Occipital lobe (tissue), 2 donors: ENCODE measurements around the gene SLC25A34. TPM values are rescaled to one million over a fixed set of nuclear protein-coding genes. Genes with fewer than 3 reads are reported as not detected.

ENCODE experiments used
- DNase-seq: peaks from one replicate; lab custom pipeline; 2025; lab: John Stamatoyannopoulos, UW
- total RNA-seq: library from RNA; depleted of rRNA; stranded (reverse); fragments of >200 nt; gene quantifications from one replicate; pipeline ENCODE4 v1.2.3, GENCODE V29; 2014

The SLC25A34 gene
- total RNA-seq, 1 donor from 2014 or later: 1.2 TPM

DNA sequence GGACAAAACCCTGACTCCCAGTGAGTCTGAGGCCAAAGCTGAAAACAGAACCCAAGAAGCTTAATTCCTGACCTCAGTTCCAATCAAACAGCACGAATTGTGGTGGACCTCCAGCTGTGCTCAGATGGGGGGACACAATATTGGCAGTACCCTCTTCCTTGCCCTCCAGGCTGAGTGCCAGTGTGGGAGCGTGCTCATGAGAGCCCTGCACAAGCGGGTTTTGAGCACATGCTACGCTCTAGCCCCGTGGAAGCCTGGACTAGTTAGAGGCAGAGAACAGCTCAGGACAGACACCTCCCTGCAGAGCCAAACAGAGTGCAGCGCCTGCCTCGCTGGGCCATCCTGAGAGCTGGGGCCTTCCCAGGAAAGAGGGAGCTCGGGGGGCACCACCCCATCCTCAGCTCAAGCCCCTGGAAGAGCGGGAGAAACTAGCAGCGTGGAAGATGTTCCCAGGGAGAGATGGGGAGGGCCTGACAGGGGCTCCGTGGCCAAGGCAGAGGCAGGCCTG, 2.8 kb upstream of the SLC25A34 start:
- no peak for DNase-seq

DNA sequence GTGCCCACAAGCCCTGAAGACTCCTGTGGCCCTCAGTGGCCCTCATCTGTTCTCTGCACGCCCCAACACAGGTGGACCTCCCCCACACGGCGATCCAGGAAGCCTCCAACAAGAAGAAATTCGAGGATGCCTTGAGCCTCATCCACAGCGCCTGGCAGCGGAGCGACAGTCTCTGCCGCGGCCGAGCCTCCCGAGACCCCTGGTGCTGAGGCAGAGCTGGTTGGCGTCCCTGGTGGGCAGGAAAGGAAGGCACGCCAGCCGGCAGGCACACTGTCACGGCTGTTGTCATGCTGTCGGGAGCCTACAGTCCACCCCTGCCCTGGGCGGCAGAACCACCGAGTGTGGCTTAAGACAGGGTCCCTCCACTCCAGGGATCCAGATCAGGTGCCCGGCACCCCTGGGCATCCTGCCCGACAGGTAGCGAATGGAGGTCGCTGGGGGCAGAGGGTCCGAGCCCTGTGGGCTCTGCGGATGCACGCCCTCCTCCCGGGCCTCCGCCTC, 2.3 kb upstream of the SLC25A34 start:
- no peak for DNase-seq

DNA sequence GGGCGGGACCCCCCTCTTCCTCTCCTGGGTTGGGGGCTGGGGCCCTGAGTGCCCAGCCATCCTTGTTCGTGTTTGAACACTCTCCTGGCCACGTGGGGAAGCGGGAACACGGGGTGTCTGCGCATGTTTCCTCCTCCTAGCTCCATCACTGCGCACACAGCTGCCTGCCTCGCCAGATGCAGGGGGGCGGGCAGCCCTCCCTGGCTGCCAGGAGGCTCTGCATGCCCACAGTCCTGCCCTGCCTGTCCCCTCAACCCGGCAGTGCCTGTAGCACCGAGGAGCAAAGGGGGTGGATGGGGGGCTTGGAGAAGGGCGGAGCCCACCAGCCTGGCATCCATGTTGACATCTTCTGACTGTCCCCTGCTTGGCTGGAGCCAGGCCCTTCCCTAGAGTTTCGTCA, 1.8 kb upstream of the SLC25A34 start:
- DNase-seq: no peak

DNA sequence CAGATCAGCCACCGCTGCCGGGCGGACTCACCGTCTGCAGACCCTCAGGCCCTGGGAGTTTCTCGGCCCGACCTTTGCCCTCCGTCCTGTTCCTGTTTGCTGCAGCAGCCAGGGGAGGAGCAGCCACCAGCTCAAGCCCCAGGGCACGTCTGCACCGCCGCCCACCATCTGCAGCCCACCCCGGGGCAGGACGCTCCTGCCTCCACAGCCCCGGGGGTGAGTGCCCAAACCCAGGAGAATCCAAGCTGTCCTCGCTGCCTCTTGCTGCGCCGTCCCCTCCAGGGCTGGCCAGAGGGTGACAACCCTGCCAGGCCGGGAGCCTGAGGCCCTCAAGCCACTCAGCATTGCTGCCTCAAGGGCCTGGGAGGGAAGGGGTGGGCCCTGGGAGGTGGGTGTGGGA, 1.2 kb upstream of the SLC25A34 start:
- DNase-seq: no peak

DNA sequence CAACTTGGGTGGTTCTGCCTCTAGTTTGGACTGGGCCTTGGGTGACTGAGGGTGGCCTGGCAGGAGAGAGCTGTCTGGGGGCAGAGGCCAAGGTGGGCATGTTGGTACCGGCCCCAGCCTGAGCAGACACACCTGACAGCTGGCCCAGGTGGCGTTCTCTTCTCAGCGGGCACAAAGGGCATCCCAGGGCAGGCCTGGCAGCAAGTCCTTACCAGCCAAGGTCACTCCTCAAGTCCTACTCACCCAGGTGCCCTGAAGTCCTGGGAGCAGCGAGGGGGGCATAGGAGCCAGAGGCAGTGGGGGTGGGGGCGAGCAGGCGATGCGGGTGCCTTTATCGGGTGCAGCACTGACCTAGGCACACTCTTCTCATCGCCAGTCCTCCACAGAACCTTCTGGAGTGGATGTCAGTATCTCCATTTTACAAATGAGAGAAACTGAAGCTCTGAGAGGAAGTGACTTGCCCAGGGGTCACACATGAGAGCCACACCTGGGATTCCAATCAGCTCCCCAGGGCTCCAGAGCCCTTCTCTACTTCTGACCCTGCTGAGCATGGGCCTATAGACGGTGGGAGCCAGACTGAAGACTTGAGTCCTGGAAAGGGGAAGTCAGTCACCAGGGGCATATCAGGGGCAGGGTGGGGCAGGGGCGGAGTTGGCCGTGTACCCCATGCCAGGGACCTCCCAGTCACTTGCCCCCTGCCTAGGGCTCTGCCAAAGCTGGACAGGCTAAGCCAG, 587 bp upstream of the SLC25A34 start:
- DNase-seq: no peak

DNA sequence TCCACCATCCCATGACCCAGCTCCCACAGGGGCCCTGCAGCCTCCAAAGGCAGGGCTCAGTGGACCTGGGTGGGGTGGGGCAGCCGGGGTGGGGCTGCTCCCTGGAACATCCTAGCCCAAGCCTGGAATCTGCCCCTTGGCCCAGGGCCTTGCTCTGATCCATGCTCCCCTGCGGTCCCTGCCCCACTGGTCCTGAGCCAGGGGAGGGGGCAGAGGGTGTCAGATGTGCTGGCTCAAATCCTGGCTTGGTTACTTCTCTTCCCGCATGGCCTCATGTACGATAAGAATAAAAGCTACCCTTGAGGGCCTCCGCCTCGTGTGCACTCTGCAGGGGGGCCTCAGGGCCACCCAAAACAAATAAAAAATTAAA, 819 bp downstream of the SLC25A34 start:
- DNase-seq: no peak

DNA sequence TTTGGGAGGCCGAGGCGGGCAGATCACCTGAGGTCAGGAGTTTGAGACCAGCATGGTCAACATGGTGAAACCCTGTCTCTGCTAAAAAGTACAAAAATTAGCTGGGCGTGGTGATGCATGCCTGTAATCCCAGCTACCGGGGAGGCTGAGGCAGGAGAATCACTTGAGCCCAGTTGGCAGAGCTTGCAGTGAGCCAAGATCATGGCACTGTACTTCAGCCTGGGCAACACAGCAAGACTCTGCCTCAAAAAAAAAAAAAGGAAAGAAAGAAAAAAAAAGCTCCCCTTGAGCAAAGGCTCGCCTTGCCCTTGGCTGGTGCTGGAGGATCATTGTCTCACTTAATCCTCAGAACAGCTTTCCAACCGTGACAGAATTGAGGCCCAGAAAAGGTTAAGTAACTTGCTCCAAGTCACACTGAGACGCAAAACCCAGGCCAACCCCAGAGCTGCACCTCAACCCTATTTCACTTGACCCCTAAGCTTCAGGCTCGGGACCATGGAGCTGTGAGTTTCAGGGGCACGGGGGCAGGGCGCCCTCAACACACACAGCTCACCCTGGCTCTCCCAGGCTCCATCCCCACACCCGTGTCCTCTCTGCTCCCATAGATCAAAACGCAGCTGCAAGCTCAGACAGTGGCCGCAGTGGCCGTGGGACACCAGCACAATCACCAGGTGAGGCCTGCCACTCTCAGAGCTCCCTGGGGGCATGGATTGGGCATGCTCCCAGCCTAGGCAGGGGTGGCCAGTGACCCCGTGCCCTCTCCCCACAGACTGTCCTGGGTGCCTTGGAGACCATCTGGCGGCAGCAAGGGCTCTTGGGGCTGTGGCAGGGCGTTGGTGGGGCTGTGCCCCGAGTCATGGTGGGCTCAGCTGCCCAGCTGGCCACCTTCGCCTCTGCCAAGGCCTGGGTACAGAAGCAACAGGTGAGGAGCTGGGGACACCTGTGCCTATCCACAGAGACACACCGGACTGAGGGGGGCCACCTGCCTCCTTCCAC, 1.6 kb downstream of the SLC25A34 start:
- DNase-seq: no peak

DNA sequence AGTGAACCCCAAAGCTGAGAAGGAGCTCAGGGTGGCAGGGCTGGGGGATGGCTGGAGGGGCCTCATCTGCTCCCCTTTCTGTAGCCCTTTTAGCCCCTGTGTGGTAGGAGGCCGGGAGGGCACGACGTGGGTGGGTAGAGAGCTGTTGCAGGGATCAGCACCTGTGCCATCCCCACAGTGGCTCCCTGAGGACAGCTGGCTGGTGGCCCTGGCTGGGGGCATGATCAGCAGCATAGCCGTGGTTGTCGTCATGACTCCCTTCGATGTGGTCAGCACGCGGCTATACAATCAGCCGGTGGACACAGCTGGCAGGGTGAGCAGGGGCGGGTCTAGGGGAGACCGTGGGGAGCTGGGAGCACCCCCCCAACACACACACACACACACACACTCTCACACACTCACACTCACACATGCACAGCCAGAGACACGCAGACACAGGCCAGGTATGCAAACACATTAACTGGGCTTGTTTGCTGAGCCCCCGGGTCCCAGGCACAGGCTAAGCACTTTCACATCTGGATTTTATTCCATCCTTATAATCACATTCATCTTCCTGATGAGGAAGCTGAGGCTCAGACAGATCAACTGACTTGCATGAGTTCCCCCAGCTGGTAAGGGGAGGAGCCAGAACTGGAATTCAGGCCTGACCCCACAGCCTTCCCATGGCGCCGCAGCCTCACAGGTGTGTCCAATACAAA, 2.5 kb downstream of the SLC25A34 start:
- DNase-seq: no peak

DNA sequence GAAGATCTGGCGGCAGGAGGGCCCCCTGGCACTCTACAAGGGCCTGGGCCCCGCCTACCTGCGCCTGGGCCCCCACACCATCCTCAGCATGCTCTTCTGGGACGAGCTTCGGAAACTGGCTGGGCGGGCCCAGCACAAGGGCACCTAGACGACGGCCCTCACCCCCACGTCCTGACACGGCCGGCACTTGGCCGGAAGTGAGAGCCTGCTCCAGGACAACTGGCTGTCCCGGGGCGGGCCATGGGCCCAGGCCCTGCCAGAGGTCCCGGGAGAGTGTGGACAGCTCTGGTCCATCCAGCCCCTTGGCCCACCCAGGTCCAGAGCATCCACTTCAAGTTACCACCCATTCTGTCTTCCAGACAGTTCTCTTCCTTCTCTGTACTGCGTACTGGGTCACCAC, 3.2 kb downstream of the SLC25A34 start:
- no peak for DNase-seq

DNA sequence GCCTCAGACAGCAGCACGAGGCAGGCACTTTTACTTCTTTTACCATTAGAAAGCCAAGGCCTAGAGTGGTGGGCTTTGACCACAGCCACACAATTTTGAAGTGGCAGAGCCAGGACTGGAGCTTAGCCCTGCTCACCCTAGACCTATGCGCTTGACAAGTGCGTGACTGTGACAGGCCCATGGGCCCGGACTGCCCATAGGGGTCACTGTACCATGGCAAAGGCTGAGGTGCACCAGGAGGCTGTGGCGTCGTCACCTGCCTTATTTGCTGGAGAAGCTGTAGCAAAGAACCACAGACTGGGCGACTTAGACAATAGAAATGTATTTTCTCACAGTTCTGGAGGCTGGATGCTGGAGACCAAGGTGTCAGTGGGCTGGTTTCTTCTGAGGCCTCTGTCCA, 3.7 kb downstream of the SLC25A34 start:
- DNase-seq: no peak

DNA sequence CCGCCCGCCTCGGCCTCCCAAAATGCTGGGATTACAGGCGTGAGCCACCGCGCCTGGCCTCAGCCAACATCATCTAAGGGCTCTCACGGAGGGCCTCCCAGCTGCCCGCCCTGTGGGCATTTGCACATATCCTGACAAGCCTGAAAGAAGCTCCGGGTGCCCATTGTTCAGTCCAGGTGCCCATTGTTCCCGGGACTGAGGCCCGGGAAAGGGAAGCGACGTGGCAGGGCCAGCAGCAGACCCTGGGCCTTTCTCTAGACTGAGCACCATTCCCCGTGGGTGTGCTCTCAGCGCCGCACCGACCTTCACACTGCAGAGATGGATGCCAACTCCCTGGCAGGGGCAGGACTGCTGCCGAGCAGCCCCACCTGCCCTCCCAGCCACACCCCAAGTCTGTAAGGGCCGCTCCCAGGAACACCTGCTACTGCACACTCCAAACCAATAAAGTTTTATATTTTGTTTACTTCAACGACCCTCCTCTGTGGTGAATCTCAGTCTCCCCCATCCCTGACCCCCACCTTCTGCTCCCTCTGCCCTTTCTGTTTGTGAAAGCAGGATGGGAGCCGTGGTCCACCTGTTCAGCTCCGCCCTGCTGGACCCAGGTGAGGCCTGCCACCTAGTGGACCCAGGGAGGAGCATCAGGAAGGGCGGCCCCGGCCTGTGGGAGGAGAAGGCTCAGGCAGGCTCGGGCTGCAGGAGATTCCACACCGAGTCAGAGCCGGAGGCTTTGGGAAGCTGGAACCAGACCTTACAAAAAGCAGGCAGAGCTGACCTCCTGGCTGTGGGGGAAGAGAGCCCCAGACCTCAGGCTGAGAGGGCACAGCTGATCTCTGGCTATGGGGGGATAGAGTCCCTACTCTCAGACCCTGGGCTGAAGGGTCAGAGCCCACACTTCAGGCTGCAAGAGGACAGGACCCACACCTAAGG, 5.1 kb downstream of the SLC25A34 start:
- peak; percentile 59 for DNase-seq

DNA sequence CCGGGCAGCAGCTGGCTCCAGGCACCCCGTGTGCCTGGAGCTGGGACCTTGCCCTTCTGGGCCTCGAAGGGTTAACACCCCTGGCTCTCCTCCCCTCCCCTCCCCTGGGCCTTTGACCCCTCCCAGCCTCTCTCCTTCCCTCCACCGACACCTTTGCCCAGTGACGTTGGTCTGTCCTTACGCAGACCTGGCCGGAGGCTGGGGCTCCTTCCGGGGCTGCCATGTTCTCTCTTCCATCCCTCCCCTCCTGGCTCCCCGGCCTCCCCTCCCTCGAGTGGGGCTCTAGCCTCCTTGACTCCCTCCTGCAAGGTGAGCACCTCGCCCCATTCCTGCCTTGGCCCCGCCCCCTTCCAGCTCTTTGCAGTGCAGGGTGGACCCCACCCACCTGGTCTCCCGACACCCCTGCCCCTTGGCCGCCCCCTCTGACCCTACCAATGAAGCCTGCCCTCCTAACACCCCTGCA, 6.3 kb downstream of the SLC25A34 start, which contains the start of gene TMEM82:
Gene TMEM82 (plus strand): TSS at position 161 of the 463 bp plus-strand sequence. CDS start 61 bp downstream, at position 222.
- no peak for DNase-seq

DNA sequence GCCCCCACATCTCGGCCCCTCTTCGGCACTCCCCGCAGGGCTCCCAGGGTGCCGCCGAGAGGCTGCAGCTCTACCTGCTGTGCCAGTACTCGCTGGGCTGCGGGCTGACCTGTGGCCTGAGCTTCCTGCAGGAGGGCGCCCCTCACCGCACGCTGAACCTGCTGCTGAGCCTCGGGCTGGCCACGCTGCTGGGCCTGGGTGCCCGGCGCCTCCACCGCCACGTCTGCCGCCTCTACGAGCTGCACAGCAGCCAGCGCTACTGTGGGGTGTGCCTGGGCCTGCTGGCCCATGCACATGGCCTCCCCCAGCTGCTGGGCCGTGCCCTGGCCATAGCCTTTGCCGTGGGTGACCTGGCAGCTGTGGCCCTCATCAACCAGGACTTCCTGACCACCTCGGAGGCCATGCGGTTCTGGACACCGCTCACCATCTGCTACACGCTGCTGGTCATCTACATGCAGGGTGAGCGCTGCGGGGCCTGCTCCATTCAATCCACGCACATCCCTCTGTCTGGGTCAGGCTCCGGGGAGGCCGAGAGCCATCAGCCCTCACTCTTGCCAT, 8.1 kb downstream of the SLC25A34 start:
- no peak for DNase-seq

DNA sequence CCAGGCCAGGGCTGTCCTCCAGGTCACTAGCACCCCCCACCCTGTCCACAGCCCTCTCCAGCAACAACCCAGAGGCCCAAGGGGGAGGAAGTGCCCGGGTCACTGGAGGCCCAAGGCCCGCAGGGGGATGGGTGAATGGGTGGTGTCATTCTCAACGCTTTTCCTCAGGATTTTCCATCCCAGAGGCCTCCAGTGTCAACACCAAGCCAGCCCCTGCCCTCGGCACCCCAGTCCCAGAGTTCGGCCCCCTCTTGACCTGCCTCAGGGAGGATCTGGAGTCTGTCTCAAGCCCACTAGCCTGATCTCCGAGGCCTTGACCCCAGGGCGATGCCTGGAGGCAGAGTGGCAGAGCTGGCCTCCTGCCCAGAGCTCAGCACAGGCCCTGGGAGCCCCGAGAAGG, 11.3 kb downstream of the SLC25A34 start:
- no peak for DNase-seq

DNA sequence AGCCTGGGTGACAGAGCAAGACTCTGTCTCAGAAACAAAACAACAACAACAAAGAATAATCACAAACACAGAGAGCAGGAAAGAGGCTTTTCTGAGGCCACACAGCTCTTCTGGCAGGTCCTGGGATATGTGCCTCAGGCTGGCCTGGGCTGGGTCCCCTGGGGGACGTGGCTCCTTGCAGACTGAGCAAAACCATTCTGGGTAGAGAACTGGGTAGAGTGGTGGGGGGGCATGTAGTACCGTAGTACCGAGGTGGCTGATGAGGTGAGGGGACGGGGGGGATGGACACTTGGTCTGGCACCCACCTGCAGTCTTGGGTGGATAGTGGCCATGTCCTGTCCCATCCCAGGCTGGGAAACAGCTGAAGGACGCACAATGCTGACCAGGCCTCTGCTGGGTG, 12.2 kb downstream of the SLC25A34 start:
- no peak for DNase-seq

DNA sequence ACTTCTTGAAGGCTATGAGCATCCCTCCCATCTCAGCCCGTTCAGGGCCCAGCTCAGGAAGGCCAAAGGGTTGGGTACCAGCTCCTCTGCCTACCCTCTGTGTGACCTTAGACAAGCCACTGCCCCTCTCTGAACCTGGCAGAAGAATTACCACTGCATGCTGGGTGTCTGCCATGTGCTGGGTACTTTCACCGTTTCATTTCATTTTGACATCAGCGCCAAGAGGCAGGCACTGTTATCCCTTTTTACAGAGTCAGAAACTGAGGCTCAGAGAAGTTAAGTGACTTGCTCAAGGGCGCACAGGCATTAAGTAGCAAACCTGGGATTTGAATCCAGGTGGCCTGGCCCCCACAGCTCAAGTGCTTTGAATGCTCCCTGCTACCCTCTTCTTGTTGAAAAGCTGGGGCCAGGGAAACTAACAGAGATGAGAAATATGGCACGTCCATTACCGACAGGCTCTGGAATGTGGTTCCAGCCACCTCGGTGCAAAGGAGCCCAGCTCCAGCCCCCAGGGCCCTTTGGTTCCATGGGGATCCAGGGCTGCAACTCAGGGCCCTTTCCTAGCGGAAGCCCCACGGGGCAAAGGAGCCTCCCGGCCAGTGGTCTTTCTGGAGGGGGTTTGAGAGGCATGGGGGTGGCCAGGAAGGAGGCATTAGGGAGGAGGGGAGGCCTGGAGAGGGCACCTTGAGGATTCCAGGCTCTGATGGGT, 12.8 kb downstream of the SLC25A34 start:
- no peak for DNase-seq

DNA sequence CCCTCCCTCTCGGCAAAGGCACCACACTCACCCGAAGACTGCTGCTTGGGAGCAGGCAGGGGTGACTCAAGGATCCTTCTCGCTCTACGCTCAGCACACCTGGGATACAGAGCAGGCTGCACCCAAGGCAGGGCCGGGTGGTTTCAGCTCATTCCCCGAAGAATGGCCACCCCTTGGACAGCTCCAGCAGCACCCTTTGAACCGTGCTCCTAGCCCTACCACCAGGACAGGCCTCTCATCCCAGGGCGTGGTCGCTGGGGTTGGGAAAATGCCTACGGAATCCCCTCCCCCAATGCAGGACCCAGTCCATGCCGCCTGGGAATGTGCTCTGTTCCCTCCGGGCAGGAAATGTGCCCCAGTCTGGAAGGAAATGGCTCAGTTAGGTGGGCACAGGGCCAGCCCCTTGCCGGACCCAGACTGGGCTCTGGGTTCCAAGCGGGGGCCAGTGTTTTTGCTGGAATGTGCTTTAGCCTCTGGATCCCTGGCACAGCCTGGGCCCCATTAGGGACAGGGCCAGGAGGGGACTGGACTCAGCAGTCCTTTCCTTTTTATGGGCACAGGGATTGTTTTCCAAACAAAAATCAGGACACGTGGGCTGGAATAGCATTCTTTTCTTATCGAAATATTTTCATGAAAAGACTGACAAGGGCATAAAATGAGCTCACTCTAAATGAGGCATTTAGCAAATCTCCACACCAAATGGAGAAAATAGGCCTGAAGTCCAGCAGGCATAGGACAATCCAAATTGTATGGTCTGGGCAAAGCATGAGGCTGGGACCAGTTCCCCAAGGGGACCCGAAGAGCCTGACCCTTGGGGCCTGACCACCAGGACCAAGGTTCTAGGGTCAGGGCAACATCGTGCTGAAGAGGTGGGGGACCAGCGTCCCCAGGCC, 13.6 kb downstream of the SLC25A34 start:
- no peak for DNase-seq

DNA sequence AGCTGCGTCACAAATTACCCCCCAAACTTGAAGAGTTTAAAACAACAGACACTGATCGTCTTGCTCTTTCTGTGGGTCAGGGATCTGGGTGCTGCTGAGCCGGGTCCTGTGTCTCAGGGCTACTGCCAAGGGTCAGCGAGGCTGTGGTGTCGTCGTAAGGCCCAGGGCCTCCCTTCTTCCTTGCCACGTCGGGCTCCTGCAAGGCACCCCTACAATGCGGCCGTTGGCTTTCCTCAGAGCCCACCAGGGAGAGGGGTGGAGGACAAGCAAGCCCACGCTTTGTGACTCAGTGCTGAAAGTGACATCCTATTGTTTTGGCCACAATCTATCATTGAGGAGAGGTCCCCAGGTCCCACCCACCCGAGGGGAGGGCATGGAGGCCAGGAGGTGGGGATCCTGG, 14.9 kb downstream of the SLC25A34 start:
- no peak for DNase-seq
